ENCODE results near the gene SLC25A12.

GRCh38 chr2:171882089-171882769 lies 11.8 kb downstream of the SLC25A12 start:
- TF ChIP-seq CTCF (IDR thresholded peaks at IDR 0.05) (no peak), POLR2A (IDR thresholded peaks at IDR 0.05) (no peak)

Measured in Peyer's patch (tissue), 4 donors.